Measurements from ENCODE around the gene CDC42EP5. TPM values are rescaled to one million over a fixed set of nuclear protein-coding genes. Genes with fewer than 3 reads are reported as not detected.

CDC42EP5 gene
- total and polyA plus RNA-seq, 5 donors from 2014 or later, result not detected

- Histone ChIP-seq H3K27me3 (ENCODE audit: control insufficient read depth, insufficient read depth, low read length) (no peaks in the 10 kb centered on the region), H3K9me3 (ENCODE audit: control insufficient read depth in 2 of 2, low read length in 2 of 2) (no peaks in the 10 kb centered on the region), H3K36me3 (ENCODE audit: control insufficient read depth, insufficient read depth, low read length) (no peaks in the 10 kb centered on the region), H3K4me3 (ENCODE audit: low read depth, low read length) (no peak overlapping the region), H3K4me1 (ENCODE audit: control insufficient read depth, insufficient read depth, low read length, poor library complexity, severe bottlenecking) (peaks cover 4% of the 10 kb centered on the region), H3K27ac (ENCODE audit: insufficient read depth, low read length, poor library complexity, severe bottlenecking) (no peak overlapping the region)
- no peaks in the 10 kb centered on the region for H3K36me3 Mint-ChIP-seq
- ATAC-seq (ENCODE audit: low read depth in 2 of 2), result no peak
- no peak for DNase-seq
- peaks cover 23% of the 10 kb centered on the region for H3K27me3 Mint-ChIP-seq
- H3K27ac Mint-ChIP-seq, result no peak overlapping the region
- H3K4me1 Mint-ChIP-seq, result peaks cover 5 to 17% (median 7%) of the 10 kb centered on the region in 4 donors
- H3K4me3 Mint-ChIP-seq, result no peak overlapping the region
- no peaks in the 10 kb centered on the region for H3K9me3 Mint-ChIP-seq
Observed at GRCh38 chr19:54484451-54484850, 11.4 kb upstream of the CDC42EP5 start.

- H3K4me1 Mint-ChIP-seq, result peaks cover 5 to 20% (median 7%) of the 10 kb centered on the region in 4 donors
- DNase-seq, result no peak
- no peak overlapping the region for H3K4me3 Mint-ChIP-seq
- no peaks in the 10 kb centered on the region for H3K36me3 Mint-ChIP-seq
- H3K9me3 Mint-ChIP-seq, result no peaks in the 10 kb centered on the region
- H3K27me3 Mint-ChIP-seq, result peaks cover 22% of the 10 kb centered on the region
- H3K36me3 ChIP-seq (ENCODE audit: control insufficient read depth, insufficient read depth, low read length), result no peaks in the 10 kb centered on the region
- no peak overlapping the region for H3K27ac Mint-ChIP-seq
- ATAC-seq (ENCODE audit: low read depth in 2 of 2), result no peak
- no peak overlapping the region for H3K27ac ChIP-seq (ENCODE audit: insufficient read depth, low read length, poor library complexity, severe bottlenecking)
- peaks cover 2% of the 10 kb centered on the region for H3K27me3 ChIP-seq (ENCODE audit: control insufficient read depth, insufficient read depth, low read length)
- no peak overlapping the region for H3K4me3 ChIP-seq (ENCODE audit: low read depth, low read length)
- no peaks in the 10 kb centered on the region for H3K9me3 ChIP-seq (ENCODE audit: control insufficient read depth in 2 of 2, low read length in 2 of 2)
- peaks cover 4% of the 10 kb centered on the region for H3K4me1 ChIP-seq (ENCODE audit: control insufficient read depth, insufficient read depth, low read length, poor library complexity, severe bottlenecking)
Observed at GRCh38 chr19:54482889-54483288, 9.8 kb upstream of the CDC42EP5 start.

GRCh38 chr19:54481326-54481930, 8.3 kb upstream of the CDC42EP5 start:
- H3K27ac Mint-ChIP-seq, result peak overlapping the region in 1 of 3 donors; percentile 5
- peaks cover 5 to 20% (median 7%) of the 10 kb centered on the region in 4 donors for H3K4me1 Mint-ChIP-seq
- Histone ChIP-seq H3K27ac (ENCODE audit: insufficient read depth, low read length, poor library complexity, severe bottlenecking) (no peak overlapping the region), H3K36me3 (ENCODE audit: control insufficient read depth, insufficient read depth, low read length) (no peaks in the 10 kb centered on the region), H3K4me3 (ENCODE audit: low read depth, low read length) (no peak overlapping the region), H3K4me1 (ENCODE audit: control insufficient read depth, insufficient read depth, low read length, poor library complexity, severe bottlenecking) (peaks cover 4% of the 10 kb centered on the region), H3K9me3 (ENCODE audit: control insufficient read depth in 2 of 2, low read length in 2 of 2) (no peaks in the 10 kb centered on the region), H3K27me3 (ENCODE audit: control insufficient read depth, insufficient read depth, low read length) (peaks cover 2% of the 10 kb centered on the region)
- H3K36me3 Mint-ChIP-seq, result no peaks in the 10 kb centered on the region
- ATAC-seq (ENCODE audit: low read depth in 2 of 2) (no peak), DNase-seq (peak; percentile 30 to 62 (median 55))
- no peaks in the 10 kb centered on the region for H3K9me3 Mint-ChIP-seq
- peaks cover 32% of the 10 kb centered on the region for H3K27me3 Mint-ChIP-seq
- H3K4me3 Mint-ChIP-seq, result peak overlapping the region in 1 of 4 donors; percentile 71

GRCh38 chr19:54480051-54480450, 7.0 kb upstream of the CDC42EP5 start:
- no peaks in the 10 kb centered on the region for H3K36me3 Mint-ChIP-seq
- H3K4me1 Mint-ChIP-seq, result peaks cover 5 to 16% (median 7%) of the 10 kb centered on the region in 4 donors
- peaks cover 4% of the 10 kb centered on the region for H3K4me1 ChIP-seq (ENCODE audit: control insufficient read depth, insufficient read depth, low read length, poor library complexity, severe bottlenecking)
- H3K27me3 Mint-ChIP-seq, result peaks cover 32% of the 10 kb centered on the region
- peaks cover 2% of the 10 kb centered on the region for H3K27me3 ChIP-seq (ENCODE audit: control insufficient read depth, insufficient read depth, low read length)
- no peaks in the 10 kb centered on the region for H3K9me3 ChIP-seq (ENCODE audit: control insufficient read depth in 2 of 2, low read length in 2 of 2)
- H3K4me3 Mint-ChIP-seq, result no peak overlapping the region
- DNase-seq (no peak), ATAC-seq (ENCODE audit: low read depth in 2 of 2) (no peak)
- no peak overlapping the region for H3K27ac Mint-ChIP-seq
- no peak overlapping the region for H3K4me3 ChIP-seq (ENCODE audit: low read depth, low read length)
- no peaks in the 10 kb centered on the region for H3K36me3 ChIP-seq (ENCODE audit: control insufficient read depth, insufficient read depth, low read length)
- H3K9me3 Mint-ChIP-seq, result no peaks in the 10 kb centered on the region
- no peak overlapping the region for H3K27ac ChIP-seq (ENCODE audit: insufficient read depth, low read length, poor library complexity, severe bottlenecking)

- ATAC-seq (ENCODE audit: low read depth in 2 of 2) (no peak), DNase-seq (peak in 1 of 3 donors; percentile 60)
- Histone ChIP-seq H3K9me3 (ENCODE audit: control insufficient read depth in 2 of 2, low read length in 2 of 2) (no peaks in the 10 kb centered on the region), H3K27ac (ENCODE audit: insufficient read depth, low read length, poor library complexity, severe bottlenecking) (no peak overlapping the region), H3K4me3 (ENCODE audit: low read depth, low read length) (no peak overlapping the region), H3K4me1 (ENCODE audit: control insufficient read depth, insufficient read depth, low read length, poor library complexity, severe bottlenecking) (peaks cover 4% of the 10 kb centered on the region), H3K36me3 (ENCODE audit: control insufficient read depth, insufficient read depth, low read length) (no peaks in the 10 kb centered on the region), H3K27me3 (ENCODE audit: control insufficient read depth, insufficient read depth, low read length) (peaks cover 2% of the 10 kb centered on the region)
- Mint-ChIP-seq H3K4me3 (no peak overlapping the region), H3K9me3 (no peaks in the 10 kb centered on the region), H3K27ac (peak overlapping the region in 1 of 3 donors; percentile 77), H3K36me3 (no peaks in the 10 kb centered on the region), H3K27me3 (peaks cover 35% of the 10 kb centered on the region), H3K4me1 (peaks cover 5 to 16% (median 7%) of the 10 kb centered on the region in 4 donors)
Observed at GRCh38 chr19:54478677-54479266, 5.7 kb upstream of the CDC42EP5 start.

- Histone ChIP-seq H3K4me3 (ENCODE audit: low read depth, low read length) (no peak overlapping the region), H3K36me3 (ENCODE audit: control insufficient read depth, insufficient read depth, low read length) (no peaks in the 10 kb centered on the region), H3K9me3 (ENCODE audit: control insufficient read depth in 2 of 2, low read length in 2 of 2) (no peaks in the 10 kb centered on the region), H3K27ac (ENCODE audit: insufficient read depth, low read length, poor library complexity, severe bottlenecking) (no peak overlapping the region), H3K4me1 (ENCODE audit: control insufficient read depth, insufficient read depth, low read length, poor library complexity, severe bottlenecking) (peaks cover 4% of the 10 kb centered on the region), H3K27me3 (ENCODE audit: control insufficient read depth, insufficient read depth, low read length) (peaks cover 2% of the 10 kb centered on the region)
- H3K36me3 Mint-ChIP-seq, result no peaks in the 10 kb centered on the region
- no peaks in the 10 kb centered on the region for H3K9me3 Mint-ChIP-seq
- peaks cover 5 to 19% (median 7%) of the 10 kb centered on the region in 4 donors for H3K4me1 Mint-ChIP-seq
- ATAC-seq (ENCODE audit: low read depth in 2 of 2) (no peak), DNase-seq (no peak)
- H3K27me3 Mint-ChIP-seq, result peaks cover 43% of the 10 kb centered on the region
- H3K4me3 Mint-ChIP-seq, result no peak overlapping the region
- peak overlapping the region in 1 of 3 donors; percentile 62 for H3K27ac Mint-ChIP-seq
Observed at GRCh38 chr19:54477650-54478049, 4.6 kb upstream of the CDC42EP5 start.

GRCh38 chr19:54475706-54476105, 2.6 kb upstream of the CDC42EP5 start:
- no peaks in the 10 kb centered on the region for H3K36me3 ChIP-seq (ENCODE audit: control insufficient read depth, insufficient read depth, low read length)
- no peak overlapping the region for H3K4me3 ChIP-seq (ENCODE audit: low read depth, low read length)
- no peak overlapping the region for H3K4me3 Mint-ChIP-seq
- H3K27me3 ChIP-seq (ENCODE audit: control insufficient read depth, insufficient read depth, low read length), result peaks cover 3% of the 10 kb centered on the region
- peaks cover 0 to 15% (median 1%) of the 10 kb centered on the region in 4 donors for H3K4me1 Mint-ChIP-seq
- H3K4me1 ChIP-seq (ENCODE audit: control insufficient read depth, insufficient read depth, low read length, poor library complexity, severe bottlenecking), result peaks cover 9% of the 10 kb centered on the region
- H3K36me3 Mint-ChIP-seq, result no peaks in the 10 kb centered on the region
- H3K27me3 Mint-ChIP-seq, result peaks cover 43% of the 10 kb centered on the region
- no peak for ATAC-seq (ENCODE audit: low read depth in 2 of 2)
- no peak overlapping the region for H3K27ac ChIP-seq (ENCODE audit: insufficient read depth, low read length, poor library complexity, severe bottlenecking)
- H3K9me3 ChIP-seq (ENCODE audit: control insufficient read depth in 2 of 2, low read length in 2 of 2), result no peaks in the 10 kb centered on the region
- DNase-seq, result no peak
- no peak overlapping the region for H3K27ac Mint-ChIP-seq
- H3K9me3 Mint-ChIP-seq, result no peaks in the 10 kb centered on the region

- ATAC-seq (ENCODE audit: low read depth in 2 of 2), result no peak
- no peaks in the 10 kb centered on the region for H3K36me3 ChIP-seq (ENCODE audit: control insufficient read depth, insufficient read depth, low read length)
- Mint-ChIP-seq H3K4me3 (no peak overlapping the region), H3K36me3 (no peaks in the 10 kb centered on the region), H3K27me3 (peaks cover 55% of the 10 kb centered on the region), H3K9me3 (no peaks in the 10 kb centered on the region), H3K27ac (no peak overlapping the region), H3K4me1 (peaks cover 0 to 23% (median 8%) of the 10 kb centered on the region in 4 donors)
- H3K9me3 ChIP-seq (ENCODE audit: control insufficient read depth in 2 of 2, low read length in 2 of 2), result no peaks in the 10 kb centered on the region
- no peak overlapping the region for H3K27ac ChIP-seq (ENCODE audit: insufficient read depth, low read length, poor library complexity, severe bottlenecking)
- peaks cover 9% of the 10 kb centered on the region for H3K4me1 ChIP-seq (ENCODE audit: control insufficient read depth, insufficient read depth, low read length, poor library complexity, severe bottlenecking)
- no peak overlapping the region for H3K4me3 ChIP-seq (ENCODE audit: low read depth, low read length)
- peaks cover 12% of the 10 kb centered on the region for H3K27me3 ChIP-seq (ENCODE audit: control insufficient read depth, insufficient read depth, low read length)
- DNase-seq, result no peak
Observed at GRCh38 chr19:54473892-54474372, 836 bp upstream of the CDC42EP5 start.
